ENCODE results near the gene SETD7.

- TF ChIP-seq CTCF (IDR thresholded peaks at IDR 0.05): no peak
- no peak for TF ChIP-seq POLR2AphosphoS5 (IDR thresholded peaks at IDR 0.05)
- TF ChIP-seq POLR2A (IDR thresholded peaks at IDR 0.05): no peak
These were observed 25.1 kb upstream of the SETD7 start for GRCh38 chr4:139581096-139581495.
